Mesenchymal stem cell (in vitro differentiated cells and primary cell): Measurements from ENCODE around the gene TAS2R14.

ENCODE experiments used
- DNase-seq: peaks from one replicate; pipeline ENCODE4 v3.0.0-alpha.2; 2013
- H2AFZ ChIP-seq: one replicate; pipeline ENCODE4 v1.6.1; 2013; ENCODE audit warnings: low read depth, mild to moderate bottlenecking, control low read depth, inconsistent platforms, low read length, moderate library complexity
- H2AK5ac ChIP-seq: 2 replicates; pipeline ENCODE4 v1.6.1; 2013; ENCODE audit warnings: low read length, moderate library complexity, mild to moderate bottlenecking, inconsistent platforms; ENCODE audit not compliant: severe bottlenecking
- H2BK120ac ChIP-seq: one replicate; pipeline ENCODE4 v1.6.1; 2013; ENCODE audit warnings: low read depth, mild to moderate bottlenecking, inconsistent platforms, low read length, moderate library complexity
- H2BK12ac ChIP-seq, 2 experiments: one replicate each; pipeline ENCODE4 v1.6.1; 2013; ENCODE audit warnings: inconsistent platforms in 2 of 2, low read length in 2 of 2, mild to moderate bottlenecking in 2 of 2, moderate library complexity in 2 of 2, control low read depth in 1 of 2
- H2BK15ac ChIP-seq: one replicate; pipeline ENCODE4 v1.6.1; 2013; ENCODE audit warnings: mild to moderate bottlenecking, low read depth, inconsistent platforms; ENCODE audit not compliant: poor library complexity, severe bottlenecking
- H2BK5ac ChIP-seq: 2 replicates; pipeline ENCODE4 v1.6.1; 2013; ENCODE audit warnings: low read depth, mild to moderate bottlenecking, low read length, control low read depth, inconsistent platforms; ENCODE audit not compliant: poor library complexity, severe bottlenecking
- H3K14ac ChIP-seq, 2 experiments: one replicate each; pipeline ENCODE4 v1.6.1; 2013; ENCODE audit warnings: inconsistent platforms in 2 of 2, low read length in 2 of 2, control low read depth in 1 of 2, mild to moderate bottlenecking in 1 of 2, moderate library complexity in 1 of 2
- H3K18ac ChIP-seq, 2 experiments: one replicate each; pipeline ENCODE4 v1.6.1; 2013; ENCODE audit warnings: inconsistent platforms in 2 of 2, low read length in 2 of 2, control low read depth in 1 of 2, low read depth in 1 of 2, mild to moderate bottlenecking in 1 of 2
- H3K23ac ChIP-seq, 2 experiments: one replicate each; pipeline ENCODE4 v1.6.1; 2013; ENCODE audit warnings: inconsistent platforms in 2 of 2, low read length in 2 of 2, mild to moderate bottlenecking in 2 of 2, moderate library complexity in 2 of 2, control low read depth in 1 of 2
- H3K27ac ChIP-seq: 2 replicates; pipeline ENCODE4 v1.5.1; 2013; ENCODE audit warnings: mild to moderate bottlenecking, moderate library complexity, low read length, control low read depth, inconsistent platforms; ENCODE audit not compliant: poor library complexity, severe bottlenecking
- H3K27me3 ChIP-seq, 2 experiments: 2 replicates each; pipeline versions ENCODE4 v1.6.1 to v1.7.0; 2013; ENCODE audit warnings: low read length in 2 of 2, mild to moderate bottlenecking in 2 of 2, moderate library complexity in 2 of 2, control low read depth in 1 of 2, inconsistent platforms in 1 of 2; ENCODE audit not compliant: control insufficient read depth in 1 of 2, insufficient read depth in 1 of 2
- H3K36me3 ChIP-seq, 2 experiments: 2 replicates each; pipeline versions ENCODE4 v1.6.1 to v1.7.0; 2013; ENCODE audit warnings: low read length in 2 of 2, control low read depth in 1 of 2, inconsistent platforms in 1 of 2, low read depth in 1 of 2, mild to moderate bottlenecking in 1 of 2; ENCODE audit not compliant: insufficient read depth in 2 of 2, control insufficient read depth in 1 of 2
- H3K4ac ChIP-seq, 2 experiments: one replicate each; pipeline ENCODE4 v1.6.1; 2013; ENCODE audit warnings: inconsistent platforms in 2 of 2, low read length in 2 of 2, mild to moderate bottlenecking in 2 of 2, moderate library complexity in 2 of 2, control low read depth in 1 of 2, low read depth in 1 of 2
- H3K4me1 ChIP-seq: 2 replicates; pipeline ENCODE4 v1.6.1; 2013; ENCODE audit warnings: low read depth, low read length, control low read depth; ENCODE audit not compliant: control insufficient read depth, insufficient read depth
- H3K4me2 ChIP-seq: 2 replicates; pipeline ENCODE4 v1.6.1; 2013; ENCODE audit warnings: low read length, mild to moderate bottlenecking, inconsistent platforms; ENCODE audit not compliant: poor library complexity, severe bottlenecking
- H3K4me3 ChIP-seq, 2 experiments: 2 replicates each; pipeline versions ENCODE4 v1.5.1 to v1.7.0; 2013; ENCODE audit warnings: low read length in 2 of 2, mild to moderate bottlenecking in 2 of 2, control low read depth in 1 of 2, low read depth in 1 of 2; ENCODE audit not compliant: insufficient read depth in 1 of 2
- H3K79me1 ChIP-seq: replicated peaks from 2 replicates; pipeline ENCODE4 v1.6.1; 2013; ENCODE audit warnings: mild to moderate bottlenecking, control low read depth, low read length, inconsistent platforms; ENCODE audit not compliant: poor library complexity, severe bottlenecking
- H3K9ac ChIP-seq: 2 replicates; pipeline ENCODE4 v1.7.0; 2013; ENCODE audit warnings: mild to moderate bottlenecking, low read length, moderate library complexity
- H3K9me3 ChIP-seq: 2 replicates; pipeline ENCODE4 v1.7.0; 2013; ENCODE audit warnings: mild to moderate bottlenecking, low read length; ENCODE audit not compliant: control insufficient read depth
- H4K8ac ChIP-seq: one replicate; pipeline ENCODE4 v1.6.1; 2013; ENCODE audit warnings: inconsistent platforms, mild to moderate bottlenecking, low read length, moderate library complexity
- H4K91ac ChIP-seq: one replicate; pipeline ENCODE4 v1.6.1; 2013; ENCODE audit warnings: mild to moderate bottlenecking, low read length, inconsistent platforms
- WGBS: methylation state at CpG from one replicate; pipeline ENCODE4 v1.1.7; 2013; ENCODE audit warnings: mixed read lengths; 5-methylcytosine and 5-hydroxymethylcytosine counted together

TAS2R14 gene

GRCh38 chr12:10891937-10892336 is 47.1 kb downstream of the TAS2R14 start:
- Histone ChIP-seq H2AK5ac (no peak overlapping the region), H3K14ac (no peak overlapping the region), H2BK5ac (no peak overlapping the region), H3K23ac (no peak overlapping the region), H3K36me3 (peaks cover 0 to 9% of the 10 kb centered on the region in 2 experiments), H2AFZ (no peak overlapping the region), H3K79me1 (peaks cover 1% of the 10 kb centered on the region), H3K4me2 (no peak overlapping the region), H3K4me1 (no peaks in the 10 kb centered on the region), H3K27me3 (no peaks in the 10 kb centered on the region), H3K18ac (no peak overlapping the region), H3K9ac (no peak overlapping the region), H2BK12ac (no peak overlapping the region), H2BK15ac (no peak overlapping the region), H4K8ac (no peak overlapping the region), H3K4me3 (no peak overlapping the region), H3K27ac (no peak overlapping the region), H2BK120ac (no peak overlapping the region), H3K4ac (no peak overlapping the region), H3K9me3 (no peaks in the 10 kb centered on the region), H4K91ac (no peak overlapping the region)
- DNase-seq, result no peak
- WGBS, result 98% methylated on average over 2 of the region's 2 CpGs

- no peak overlapping the region for H3K14ac ChIP-seq
- H2BK12ac ChIP-seq, result no peak overlapping the region
- H4K91ac ChIP-seq, result no peak overlapping the region
- peaks cover 0 to 3% of the 10 kb centered on the region in 2 experiments for H3K36me3 ChIP-seq
- H3K27me3 ChIP-seq, result no peaks in the 10 kb centered on the region
- H2BK120ac ChIP-seq, result no peak overlapping the region
- no peak overlapping the region for H3K23ac ChIP-seq
- no peak overlapping the region for H3K27ac ChIP-seq
- no peaks in the 10 kb centered on the region for H3K9me3 ChIP-seq
- H3K4me3 ChIP-seq, result no peak overlapping the region
- H2AK5ac ChIP-seq, result no peak overlapping the region
- H3K9ac ChIP-seq, result no peak overlapping the region
- no peaks in the 10 kb centered on the region for H3K4me1 ChIP-seq
- DNase-seq, result no peak
- no peak overlapping the region for H2AFZ ChIP-seq
- no peak overlapping the region for H2BK5ac ChIP-seq
- H3K4me2 ChIP-seq, result no peak overlapping the region
- H4K8ac ChIP-seq, result no peak overlapping the region
- no peak overlapping the region for H3K4ac ChIP-seq
- no peak overlapping the region for H3K18ac ChIP-seq
- no peaks in the 10 kb centered on the region for H3K79me1 ChIP-seq
- no peak overlapping the region for H2BK15ac ChIP-seq
Observed at GRCh38 chr12:10889226-10889625, 49.8 kb downstream of the TAS2R14 start.
